MM.1S (cell line): ENCODE measurements around the gene AP5S1.

Source experiments
- DNase-seq: peaks from one replicate; pipeline ENCODE4 v3.0.0-alpha.2; 2015
- H2AFZ ChIP-seq: fragments of 300-600 bp; sonication (generic); 2 replicates; pipeline ENCODE4 v1.6.0; 2016; ENCODE audit warnings: antibody characterized with exemption, low read length
- H3F3A ChIP-seq: fragments of 300-600 bp; sonication (generic); 2 replicates; pipeline ENCODE4 v1.6.1; 2016; ENCODE audit warnings: mild to moderate bottlenecking, antibody characterized with exemption, low read length, moderate library complexity, mixed read lengths; ENCODE audit not compliant: insufficient read depth
- H3K27ac ChIP-seq: fragments of 300-600 bp; sonication (generic); 2 replicates; pipeline ENCODE4 v1.5.1; 2016; ENCODE audit warnings: mild to moderate bottlenecking, low read length
- H3K27me3 ChIP-seq: fragments of 300-600 bp; sonication (generic); replicated peaks from 2 replicates; pipeline ENCODE4 v1.6.0; 2016; ENCODE audit warnings: low read length; ENCODE audit not compliant: insufficient read depth
- H3K36me3 ChIP-seq: fragments of 300-600 bp; sonication (generic); replicated peaks from 2 replicates; pipeline ENCODE4 v1.6.1; 2016; ENCODE audit warnings: mild to moderate bottlenecking, low read length, mixed read lengths; ENCODE audit not compliant: insufficient read depth
- H3K4me1 ChIP-seq: fragments of 300-600 bp; sonication (generic); 2 replicates; pipeline ENCODE4 v1.6.1; 2016; ENCODE audit warnings: low read length, mixed read lengths
- H3K4me2 ChIP-seq: fragments of 300-600 bp; sonication (generic); 2 replicates; pipeline ENCODE4 v1.6.0; 2016; ENCODE audit warnings: low read depth, low read length
- H3K4me3 ChIP-seq: fragments of 300-600 bp; sonication (generic); 2 replicates; pipeline ENCODE4 v1.5.1; 2016; ENCODE audit warnings: low read length, mixed read lengths
- H3K79me2 ChIP-seq: fragments of 300-600 bp; sonication (generic); 2 replicates; pipeline ENCODE4 v1.6.1; 2016; ENCODE audit warnings: mixed run types, low read length, mixed read lengths
- H3K9ac ChIP-seq: fragments of 300-600 bp; sonication (generic); 2 replicates; pipeline ENCODE4 v1.6.1; 2016; ENCODE audit warnings: low read length, mixed read lengths
- H3K9me2 ChIP-seq: fragments of 300-600 bp; sonication (generic); replicated peaks from 2 replicates; pipeline ENCODE4 v1.6.1; 2016; ENCODE audit warnings: mild to moderate bottlenecking, low read length, mixed read lengths; ENCODE audit not compliant: insufficient read depth
- H3K9me3 ChIP-seq: fragments of 300-600 bp; sonication (generic); replicated peaks from 2 replicates; pipeline ENCODE4 v1.6.1; 2016; ENCODE audit warnings: mild to moderate bottlenecking, low read length, mixed read lengths; ENCODE audit not compliant: insufficient read depth
- H4K20me1 ChIP-seq: fragments of 300-600 bp; sonication (generic); 2 replicates; pipeline ENCODE4 v1.6.1; 2016; ENCODE audit warnings: mild to moderate bottlenecking, low read length, moderate library complexity, mixed read lengths; ENCODE audit not compliant: insufficient read depth
- CTCF ChIP-seq: fragments of 300-600 bp; sonication (generic); IDR thresholded peaks from 2 replicates; pipeline ENCODE4 v1.5.1; 2016; ENCODE audit warnings: antibody characterized with exemption, low read length, mixed read lengths
- EZH2 ChIP-seq: fragments of 300-600 bp; sonication (generic); optimal IDR thresholded peaks from 2 replicates; pipeline ENCODE3; 2017; ENCODE audit warnings: low read depth, mild to moderate bottlenecking, antibody characterized with exemption, low read length, mixed read lengths
- EZH2phosphoT487 ChIP-seq: fragments of 300-600 bp; sonication (generic); IDR thresholded peaks from 2 replicates; pipeline ENCODE4 v1.6.1; 2018; ENCODE audit warnings: antibody characterized with exemption, low read length

Gene AP5S1

GRCh38 chr20:3875378-3875974, 55.1 kb downstream of the AP5S1 start:
- no peaks in the 10 kb centered on the region for H3K79me2 ChIP-seq
- no peaks in the 10 kb centered on the region for H3K36me3 ChIP-seq
- H3K4me1 ChIP-seq: no peaks in the 10 kb centered on the region
- no peaks in the 10 kb centered on the region for H3K27me3 ChIP-seq
- H3K27ac ChIP-seq: no peak overlapping the region
- no peaks in the 10 kb centered on the region for H3K9me2 ChIP-seq
- no peaks in the 10 kb centered on the region for H3K9me3 ChIP-seq
- no peaks in the 10 kb centered on the region for H4K20me1 ChIP-seq
- TF ChIP-seq EZH2phosphoT487 (no peak), EZH2 (no peak), CTCF (no peak)
- no peak overlapping the region for H3K9ac ChIP-seq
- no peak for DNase-seq
- no peak overlapping the region for H3K4me2 ChIP-seq
- H3F3A ChIP-seq: no peaks in the 10 kb centered on the region
- H3K4me3 ChIP-seq: no peak overlapping the region
- H2AFZ ChIP-seq: no peak overlapping the region

GRCh38 chr20:3876000-3876399, 55.7 kb downstream of the AP5S1 start:
- H3K36me3 ChIP-seq: no peaks in the 10 kb centered on the region
- TF ChIP-seq EZH2phosphoT487 (no peak), CTCF (no peak), EZH2 (no peak)
- H3K79me2 ChIP-seq: no peaks in the 10 kb centered on the region
- no peak overlapping the region for H3K4me2 ChIP-seq
- no peaks in the 10 kb centered on the region for H3K9me2 ChIP-seq
- H4K20me1 ChIP-seq: no peaks in the 10 kb centered on the region
- H3K4me3 ChIP-seq: no peak overlapping the region
- no peak overlapping the region for H3K27ac ChIP-seq
- no peak overlapping the region for H2AFZ ChIP-seq
- H3K27me3 ChIP-seq: no peaks in the 10 kb centered on the region
- no peaks in the 10 kb centered on the region for H3K4me1 ChIP-seq
- H3K9ac ChIP-seq: no peak overlapping the region
- no peaks in the 10 kb centered on the region for H3K9me3 ChIP-seq
- H3F3A ChIP-seq: no peaks in the 10 kb centered on the region
- no peak for DNase-seq

GRCh38 chr20:3876676-3877075, 56.3 kb downstream of the AP5S1 start:
- Histone ChIP-seq H3K4me1 (no peaks in the 10 kb centered on the region), H3F3A (no peaks in the 10 kb centered on the region), H3K36me3 (no peaks in the 10 kb centered on the region), H3K9me2 (no peaks in the 10 kb centered on the region), H3K27ac (no peak overlapping the region), H3K9ac (no peak overlapping the region), H3K4me2 (no peak overlapping the region), H3K79me2 (no peaks in the 10 kb centered on the region), H4K20me1 (no peaks in the 10 kb centered on the region), H3K27me3 (no peaks in the 10 kb centered on the region), H3K9me3 (no peaks in the 10 kb centered on the region), H3K4me3 (no peak overlapping the region), H2AFZ (no peak overlapping the region)
- DNase-seq: no peak
- TF ChIP-seq CTCF: no peak
- no peak for TF ChIP-seq EZH2phosphoT487
